Right lobe of liver (tissue), 4 donors: ENCODE results near the gene PTPN5.

Source experiments
- CTCF ChIP-seq, 4 donors: fragments of 200-600 bp in 3 of 4; fragments of 450-650 bp in 1 of 4; IDR thresholded peaks; one replicate each; pipeline versions ENCODE4 v1.5.1 to v1.8.0; 2016 to 2022; ENCODE audit warnings: antibody characterized with exemption in 4 of 4, mild to moderate bottlenecking in 2 of 4
- POLR2A ChIP-seq: fragments of 450-650 bp; IDR thresholded peaks from one replicate; pipeline ENCODE4 v1.6.1; 2017; ENCODE audit warnings: antibody characterized with exemption, mild to moderate bottlenecking
- donor health status: DM: no; HTN: no; CAD: no.
- donor health status: DM: no; HTN: no; CAD: no.
- donor health status: DM: no; HTN: yes; CAD: no.

DNA sequence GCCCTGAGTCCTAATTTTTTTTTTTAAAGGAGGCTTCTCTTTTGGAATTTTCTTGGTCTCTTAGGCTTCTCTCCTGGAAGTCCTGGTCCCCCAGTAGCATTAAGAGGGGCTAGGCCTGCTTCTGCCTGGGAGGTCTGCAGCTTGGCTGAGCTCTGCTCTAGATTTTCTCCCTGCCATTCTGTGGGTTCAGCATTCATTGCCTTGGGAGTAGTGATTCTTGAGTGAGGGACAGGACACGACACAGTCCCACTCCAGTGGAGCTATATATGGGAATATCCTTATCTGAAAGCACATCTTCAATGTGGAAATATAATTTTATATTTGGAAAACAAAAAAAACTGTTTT, 69.3 kb downstream of the PTPN5 start:
- TF ChIP-seq CTCF (IDR thresholded peaks at IDR 0.05) = peak in 2 of 4 donors; percentile 2 to 16
- TF ChIP-seq POLR2A = no peak
